IMR-90 (cell line): ENCODE measurements around the gene ANKRD65. TPM values are rescaled to one million over a fixed set of nuclear protein-coding genes. Genes with fewer than 3 reads are reported as not detected.

Source experiments
- ATAC-seq: fragments of 200-7000 bp; cut with Tn5 transposase; 2 replicates; pipeline ENCODE4 v1.9.1; 2020; ENCODE audit warnings: low read depth, mild to moderate bottlenecking, moderate library complexity
- BruUV-seq: library from RNA; stranded (reverse); fragments of 400-500 nt; replicated peaks from 2 replicates; lab custom pipeline; 2021; lab: Mats Ljungman, UMichigan
- CTCF ChIA-PET: fragments of 300-600 bp; formaldehyde crosslinking; extraction: SDS; loops from one replicate; lab custom pipeline; 2021; ENCODE audit warnings: antibody characterized with exemption; lab: Yijun Ruan, JAX
- POLR2A ChIA-PET: fragments of 300-600 bp; sonication (Branson Sonifier 250); formaldehyde crosslinking; loops from one replicate; lab custom pipeline; 2022; ENCODE audit warnings: antibody characterized with exemption; ENCODE audit not compliant: unreplicated experiment; lab: Charles Lee
- DNase-seq: peaks from one replicate; pipeline ENCODE4 v3.0.0; 2013
- H2AFZ ChIP-seq: replicated peaks from 2 replicates; pipeline ENCODE3; 2013; ENCODE audit warnings: low read length, mild to moderate bottlenecking; ENCODE audit not compliant: poor library complexity
- H2AK5ac ChIP-seq: 2 replicates; pipeline ENCODE4 v1.6.1; 2013; ENCODE audit warnings: low read depth, low read length, inconsistent platforms
- H2AK9ac ChIP-seq: replicated peaks from 2 replicates; pipeline ENCODE3; 2013; ENCODE audit warnings: mild to moderate bottlenecking, low read depth, low read length, moderate library complexity; ENCODE audit not compliant: poor library complexity
- H2BK120ac ChIP-seq: 2 replicates; pipeline ENCODE4 v1.6.1; 2013; ENCODE audit warnings: low read depth, low read length, inconsistent platforms
- H2BK15ac ChIP-seq: 3 replicates; pipeline ENCODE4 v1.6.1; 2013; ENCODE audit warnings: low read depth, low read length, inconsistent platforms
- H2BK20ac ChIP-seq: 2 replicates; pipeline ENCODE4 v1.6.1; 2013; ENCODE audit warnings: low read depth, mild to moderate bottlenecking, inconsistent platforms, low read length, moderate library complexity
- H2BK5ac ChIP-seq: 2 replicates; pipeline ENCODE4 v1.6.1; 2013; ENCODE audit warnings: mild to moderate bottlenecking, low read depth, low read length, inconsistent platforms; ENCODE audit not compliant: poor library complexity, severe bottlenecking
- H3K14ac ChIP-seq: replicated peaks from 2 replicates; pipeline ENCODE4 v1.6.1; 2013; ENCODE audit warnings: low read depth, low read length, inconsistent platforms
- H3K18ac ChIP-seq: 2 replicates; pipeline ENCODE4 v1.6.1; 2013; ENCODE audit warnings: low read depth, low read length, control low read depth
- H3K23ac ChIP-seq: 2 replicates; pipeline ENCODE4 v1.6.1; 2013; ENCODE audit warnings: low read depth, low read length, inconsistent platforms
- H3K27ac ChIP-seq: 2 replicates; pipeline ENCODE4 v1.5.1; 2013; ENCODE audit warnings: mild to moderate bottlenecking, control low read depth, low read length; ENCODE audit not compliant: insufficient read depth
- H3K27me3 ChIP-seq: 2 replicates; pipeline ENCODE4 v1.6.1; 2013; ENCODE audit warnings: low read length; ENCODE audit not compliant: control insufficient read depth, insufficient read depth
- H3K36me3 ChIP-seq: 2 replicates; pipeline ENCODE4 v1.6.1; 2013; ENCODE audit warnings: low read length, mixed read lengths; ENCODE audit not compliant: control insufficient read depth, insufficient read depth
- H3K4ac ChIP-seq: 2 replicates; pipeline ENCODE4 v1.6.1; 2013; ENCODE audit warnings: low read depth, low read length, inconsistent platforms
- H3K4me1 ChIP-seq: 2 replicates; pipeline ENCODE4 v1.6.1; 2013; ENCODE audit warnings: low read length, mixed read lengths; ENCODE audit not compliant: control insufficient read depth, insufficient read depth
- H3K4me2 ChIP-seq: 2 replicates; pipeline ENCODE4 v1.6.1; 2013; ENCODE audit warnings: low read depth, mild to moderate bottlenecking, control low read depth, low read length, moderate library complexity
- H3K4me3 ChIP-seq: 2 replicates; pipeline ENCODE4 v1.5.1; 2013; ENCODE audit warnings: low read depth, mild to moderate bottlenecking, control low read depth, low read length, moderate library complexity; ENCODE audit not compliant: insufficient read depth
- H3K56ac ChIP-seq: 2 replicates; pipeline ENCODE4 v1.6.1; 2013; ENCODE audit warnings: low read length, inconsistent platforms; ENCODE audit not compliant: insufficient read depth; ENCODE audit errors: extremely low read depth
- H3K79me1 ChIP-seq, 2 experiments: 2 replicates each; pipeline ENCODE4 v1.6.1; 2013; ENCODE audit warnings: low read length in 2 of 2, inconsistent platforms in 1 of 2, low read depth in 1 of 2
- H3K9ac ChIP-seq: 2 replicates; pipeline ENCODE4 v1.6.1; 2013; ENCODE audit warnings: low read depth, low read length, control low read depth
- H3K9me1 ChIP-seq: 2 replicates; pipeline ENCODE4 v1.6.1; 2013; ENCODE audit warnings: low read length, inconsistent platforms; ENCODE audit not compliant: insufficient read depth
- H3K9me3 ChIP-seq: 2 replicates; pipeline ENCODE4 v1.6.1; 2013; ENCODE audit warnings: low read length; ENCODE audit not compliant: control insufficient read depth, insufficient read depth
- H4K20me1 ChIP-seq: 2 replicates; pipeline ENCODE4 v1.6.1; 2013; ENCODE audit warnings: low read length, inconsistent platforms; ENCODE audit not compliant: insufficient read depth
- H4K5ac ChIP-seq: 2 replicates; pipeline ENCODE4 v1.6.1; 2013; ENCODE audit warnings: mild to moderate bottlenecking, low read depth, low read length, control low read depth
- H4K8ac ChIP-seq, 2 experiments: 2 replicates each; pipeline ENCODE4 v1.6.1; 2013; ENCODE audit warnings: low read depth in 2 of 2, low read length in 2 of 2, control low read depth in 1 of 2, inconsistent platforms in 1 of 2
- H4K91ac ChIP-seq: 2 replicates; pipeline ENCODE4 v1.6.1; 2013; ENCODE audit warnings: low read depth, low read length, inconsistent platforms; ENCODE audit not compliant: insufficient read depth
- BHLHE40 ChIP-seq: fragments of 150-350 bp; IDR thresholded peaks from 2 replicates; pipeline ENCODE4 v1.6.1; 2016; ENCODE audit warnings: mild to moderate bottlenecking, low read depth, low read length
- CEBPB ChIP-seq: IDR thresholded peaks from 2 replicates; pipeline ENCODE4 v1.6.1; 2012; ENCODE audit warnings: low read depth, low read length, improper control_type of control experiment
- CHD1 ChIP-seq: IDR thresholded peaks from 2 replicates; pipeline ENCODE4 v1.6.1; 2012; ENCODE audit warnings: low read depth, low read length, improper control_type of control experiment
- FOS ChIP-seq: fragments of 150-350 bp; IDR thresholded peaks from 2 replicates; pipeline ENCODE4 v1.6.1; 2016; ENCODE audit warnings: low read depth, low read length
- MAFK ChIP-seq: IDR thresholded peaks from 2 replicates; pipeline ENCODE4 v1.6.1; 2012; ENCODE audit warnings: low read depth, low read length, improper control_type of control experiment
- MAZ ChIP-seq: IDR thresholded peaks from 2 replicates; pipeline ENCODE4 v1.6.1; 2012; ENCODE audit warnings: low read depth, mild to moderate bottlenecking, low read length, improper control_type of control experiment, moderate library complexity, borderline replicate concordance
- MXI1 ChIP-seq: IDR thresholded peaks from 2 replicates; pipeline ENCODE4 v1.6.1; 2012; ENCODE audit warnings: low read depth, mild to moderate bottlenecking, low read length, moderate library complexity, borderline replicate concordance
- NFE2L2 ChIP-seq: fragments of 150-350 bp; IDR thresholded peaks from 2 replicates; pipeline ENCODE4 v1.6.1; 2016; ENCODE audit warnings: low read depth, mild to moderate bottlenecking, low read length
- POLR2A ChIP-seq: IDR thresholded peaks from 2 replicates; pipeline ENCODE4 v1.6.1; 2012; ENCODE audit warnings: mild to moderate bottlenecking, low read depth, low read length
- RAD21 ChIP-seq: IDR thresholded peaks from 2 replicates; pipeline ENCODE4 v1.6.1; 2012; ENCODE audit warnings: low read length, improper control_type of control experiment
- RCOR1 ChIP-seq: IDR thresholded peaks from 2 replicates; pipeline ENCODE4 v1.6.1; 2012; ENCODE audit warnings: mild to moderate bottlenecking, low read length, improper control_type of control experiment; ENCODE audit not compliant: insufficient replicate concordance
- RFX5 ChIP-seq: IDR thresholded peaks from 2 replicates; pipeline ENCODE4 v1.8.0; 2012; ENCODE audit warnings: low read depth, mild to moderate bottlenecking, low read length, moderate library complexity
- SMC3 ChIP-seq: fragments of 150-350 bp; IDR thresholded peaks from 2 replicates; pipeline ENCODE4 v1.6.1; 2016; ENCODE audit warnings: low read depth, mild to moderate bottlenecking, antibody characterized with exemption, low read length, moderate library complexity
- WGBS, 2 experiments: methylation state at CpG; one replicate each; pipeline versions ENCODE4 v1.1.5 to v1.1.7; 2013; ENCODE audit warnings: missing lambda C conversion rate in 2 of 2; ENCODE audit not compliant: insufficient read length in 1 of 2; ENCODE audit errors: extremely low coverage in 2 of 2; 5-methylcytosine and 5-hydroxymethylcytosine counted together
- dilution Hi-C: fragments of 300-500 bp; cut with HindIII; formaldehyde crosslinking; loops from one replicate; pipeline ENCODE4 v1.14.3; 2018; ENCODE audit warnings: low sequenced_read_pairs; ENCODE audit not compliant: unreplicated experiment
- in situ Hi-C: fragments of 300-500 bp; cut with MboI; formaldehyde crosslinking; loops from 3 replicates; pipeline ENCODE4 v1.14.3; 2019; ENCODE audit warnings: low sequenced_read_pairs, inconsistent platforms, mixed read lengths
- intact Hi-C: fragments of 100-400 bp; cut with micrococcal nuclease; formaldehyde crosslinking; loops from 2 replicates; pipeline ENCODE4 v1.10.0; 2022
- polyA plus RNA-seq, 3 experiments: library from polyadenylated mRNA; depleted of rRNA; stranded (reverse); fragments of >200 nt; gene quantifications; 2 replicates each; pipeline ENCODE4 v1.2.3, GENCODE V29; 2012; ENCODE audit warnings: low replicate concordance in 1 of 3
- total RNA-seq: library from RNA; depleted of rRNA; stranded (reverse); fragments of >200 nt; gene quantifications from 2 replicates; pipeline ENCODE4 v1.2.3, GENCODE V29; 2012
- TF ChIP-seq, protein P1 (sequence below): conservative IDR thresholded peaks from 2 replicates; pipeline ENCODE4 v1.5.1; 2012; ENCODE audit warnings: mild to moderate bottlenecking, low read depth, low read length, improper control_type of control experiment
- TF ChIP-seq, protein P2 (sequence below): fragments of 150-350 bp; IDR thresholded peaks from 2 replicates; pipeline ENCODE4 v1.6.1; 2016; ENCODE audit warnings: low read depth, mild to moderate bottlenecking, low read length, moderate library complexity, borderline replicate concordance
- TF ChIP-seq, protein P3 (sequence below): fragments of 150-350 bp; IDR thresholded peaks from 2 replicates; pipeline ENCODE4 v1.6.1; 2017; ENCODE audit warnings: mild to moderate bottlenecking, antibody characterized with exemption, low read length, low read depth

Gene ANKRD65
- total and polyA plus RNA-seq, 2 of the 4 experiments (the other 2 are of a cell fraction): 0.09 TPM; not detected in 1

DNA sequence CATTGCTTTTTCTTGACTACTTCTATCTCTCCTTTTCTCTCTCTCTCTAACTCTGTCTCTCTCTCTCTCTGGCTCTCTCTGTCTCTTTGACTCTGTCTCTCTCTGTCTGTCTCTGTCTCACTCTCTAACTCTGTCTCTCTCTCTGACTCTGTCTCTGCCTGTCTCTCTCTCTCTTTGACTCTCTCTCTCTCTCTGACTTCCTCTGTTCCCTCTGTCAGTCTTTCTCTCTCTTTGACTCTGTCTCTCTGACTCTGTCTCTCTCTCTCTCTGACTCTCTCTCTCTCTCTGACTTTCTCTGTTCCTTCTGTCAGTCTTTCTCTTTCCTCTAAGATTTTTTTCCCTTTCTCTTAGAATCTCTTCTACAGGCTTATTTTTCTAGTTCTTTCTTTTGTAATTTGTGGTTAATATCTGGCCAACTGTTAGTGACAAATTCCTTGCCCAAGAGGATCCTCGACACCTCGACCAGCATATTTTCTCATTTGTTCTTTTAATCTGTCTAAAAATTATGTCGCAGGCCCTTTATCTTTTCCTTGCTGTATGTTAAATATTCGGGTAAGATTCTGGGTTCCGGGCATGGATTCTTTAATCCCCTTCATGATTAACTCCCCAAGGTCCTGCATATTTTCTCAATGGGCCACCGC is 28.1 kb upstream of the ANKRD65 start, which contains the start of gene ATAD3C:
Gene ATAD3C (plus strand): TSS at position 591 of the 641 bp plus-strand sequence. CDS start 995 bp downstream, outside the sequence.
- no peaks in the 10 kb centered on the region for H3K36me3 ChIP-seq
- POLR2A ChIA-PET: no interaction called here
- no peak within 1 kb of the TSS for H2BK120ac ChIP-seq
- H2AK5ac ChIP-seq: no peak within 1 kb of the TSS
- H3K4ac ChIP-seq: no peak within 1 kb of the TSS
- TF ChIP-seq, protein P1, sequence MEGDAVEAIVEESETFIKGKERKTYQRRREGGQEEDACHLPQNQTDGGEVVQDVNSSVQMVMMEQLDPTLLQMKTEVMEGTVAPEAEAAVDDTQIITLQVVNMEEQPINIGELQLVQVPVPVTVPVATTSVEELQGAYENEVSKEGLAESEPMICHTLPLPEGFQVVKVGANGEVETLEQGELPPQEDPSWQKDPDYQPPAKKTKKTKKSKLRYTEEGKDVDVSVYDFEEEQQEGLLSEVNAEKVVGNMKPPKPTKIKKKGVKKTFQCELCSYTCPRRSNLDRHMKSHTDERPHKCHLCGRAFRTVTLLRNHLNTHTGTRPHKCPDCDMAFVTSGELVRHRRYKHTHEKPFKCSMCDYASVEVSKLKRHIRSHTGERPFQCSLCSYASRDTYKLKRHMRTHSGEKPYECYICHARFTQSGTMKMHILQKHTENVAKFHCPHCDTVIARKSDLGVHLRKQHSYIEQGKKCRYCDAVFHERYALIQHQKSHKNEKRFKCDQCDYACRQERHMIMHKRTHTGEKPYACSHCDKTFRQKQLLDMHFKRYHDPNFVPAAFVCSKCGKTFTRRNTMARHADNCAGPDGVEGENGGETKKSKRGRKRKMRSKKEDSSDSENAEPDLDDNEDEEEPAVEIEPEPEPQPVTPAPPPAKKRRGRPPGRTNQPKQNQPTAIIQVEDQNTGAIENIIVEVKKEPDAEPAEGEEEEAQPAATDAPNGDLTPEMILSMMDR: no peak
- TF ChIP-seq RFX5 (no peak), NFE2L2 (no peak), CEBPB (no peak), SMC3 (no peak), BHLHE40 (no peak), MXI1 (no peak), RCOR1 (no peak), CHD1 (no peak), RAD21 (no peak), MAFK (no peak), POLR2A (no peak), MAZ (no peak), FOS (no peak)
- TF ChIP-seq, protein P2, sequence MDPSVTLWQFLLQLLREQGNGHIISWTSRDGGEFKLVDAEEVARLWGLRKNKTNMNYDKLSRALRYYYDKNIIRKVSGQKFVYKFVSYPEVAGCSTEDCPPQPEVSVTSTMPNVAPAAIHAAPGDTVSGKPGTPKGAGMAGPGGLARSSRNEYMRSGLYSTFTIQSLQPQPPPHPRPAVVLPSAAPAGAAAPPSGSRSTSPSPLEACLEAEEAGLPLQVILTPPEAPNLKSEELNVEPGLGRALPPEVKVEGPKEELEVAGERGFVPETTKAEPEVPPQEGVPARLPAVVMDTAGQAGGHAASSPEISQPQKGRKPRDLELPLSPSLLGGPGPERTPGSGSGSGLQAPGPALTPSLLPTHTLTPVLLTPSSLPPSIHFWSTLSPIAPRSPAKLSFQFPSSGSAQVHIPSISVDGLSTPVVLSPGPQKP: no peak
- TF ChIP-seq, protein P3, sequence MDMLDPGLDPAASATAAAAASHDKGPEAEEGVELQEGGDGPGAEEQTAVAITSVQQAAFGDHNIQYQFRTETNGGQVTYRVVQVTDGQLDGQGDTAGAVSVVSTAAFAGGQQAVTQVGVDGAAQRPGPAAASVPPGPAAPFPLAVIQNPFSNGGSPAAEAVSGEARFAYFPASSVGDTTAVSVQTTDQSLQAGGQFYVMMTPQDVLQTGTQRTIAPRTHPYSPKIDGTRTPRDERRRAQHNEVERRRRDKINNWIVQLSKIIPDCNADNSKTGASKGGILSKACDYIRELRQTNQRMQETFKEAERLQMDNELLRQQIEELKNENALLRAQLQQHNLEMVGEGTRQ: no peak
- no peak within 1 kb of the TSS for H3K9ac ChIP-seq
- H4K8ac ChIP-seq: no peak within 1 kb of the TSS
- peaks cover 8% of the 10 kb centered on the region for H3K27me3 ChIP-seq
- H3K79me1 ChIP-seq: no peaks in the 10 kb centered on the region
- H2AK9ac ChIP-seq: no peak within 1 kb of the TSS
- no peak within 1 kb of the TSS for H3K56ac ChIP-seq
- H2AFZ ChIP-seq: no peak within 1 kb of the TSS
- no peak within 1 kb of the TSS for H4K91ac ChIP-seq
- no peaks in the 10 kb centered on the region for H4K20me1 ChIP-seq
- in situ Hi-C loops: no loop called here
- ATAC-seq: no peak
- no peak within 1 kb of the TSS for H3K4me2 ChIP-seq
- no peak within 1 kb of the TSS for H4K5ac ChIP-seq
- no peak within 1 kb of the TSS for H2BK5ac ChIP-seq
- intact Hi-C loops: no loop called here
- no TSS peak for BruUV-seq
- dilution Hi-C loops: no loop called here
- no peak within 1 kb of the TSS for H3K27ac ChIP-seq
- H2BK20ac ChIP-seq: no peak within 1 kb of the TSS
- no peak within 1 kb of the TSS for H3K18ac ChIP-seq
- H3K9me3 ChIP-seq: no peaks in the 10 kb centered on the region
- no peaks in the 10 kb centered on the region for H3K9me1 ChIP-seq
- no peak within 1 kb of the TSS for H2BK15ac ChIP-seq
- H3K14ac ChIP-seq: no peak within 1 kb of the TSS
- H3K4me1 ChIP-seq: no peaks in the 10 kb centered on the region
- CTCF ChIA-PET: interaction anchor here (1.9 kb wide), 1 partner anchor 8 kb away, joined by 6 read pairs; no protein-coding TSS in a partner anchor
- H3K23ac ChIP-seq: no peak within 1 kb of the TSS
- DNase-seq: no peak
- H3K4me3 ChIP-seq: no peak within 1 kb of the TSS
- WGBS, 2 experiments: no CpG with 5 or more reads among the region's 6 CpGs
